Measurements from ENCODE around the gene LDB2.

LDB2 gene

GRCh38 chr4:16606691-16607090 lies 291.8 kb downstream of the LDB2 start:
- Histone ChIP-seq H3K4me2 (ENCODE audit: low read length) (no peak overlapping the region), H3K4me3 (ENCODE audit: low read depth, low read length, poor library complexity, severe bottlenecking) (no peak overlapping the region), H2AFZ (ENCODE audit: low read length) (no peak overlapping the region), H3K79me2 (ENCODE audit: insufficient read depth, low read length) (no peaks in the 10 kb centered on the region), H3K9me3 (ENCODE audit: low read length) (no peaks in the 10 kb centered on the region), H3F3A (ENCODE audit: insufficient read depth, low read length) (no peaks in the 10 kb centered on the region), H3K9ac (ENCODE audit: low read length) (no peak overlapping the region), H3K36me3 (ENCODE audit: insufficient read depth, low read length) (no peaks in the 10 kb centered on the region), H3K4me1 (ENCODE audit: insufficient read depth, low read length, severe bottlenecking) (no peaks in the 10 kb centered on the region), H3K27ac (ENCODE audit: low read depth, low read length, poor library complexity, severe bottlenecking) (no peak overlapping the region), H4K20me1 (ENCODE audit: insufficient read depth, low read length) (no peaks in the 10 kb centered on the region), H3K9me2 (ENCODE audit: low read depth, low read length) (no peaks in the 10 kb centered on the region), H3K27me3 (ENCODE audit: insufficient read depth, low read length) (no peaks in the 10 kb centered on the region)
- TF ChIP-seq CTCF (IDR thresholded peaks at IDR 0.05; ENCODE audit: low read length) (no peak), EZH2 (IDR thresholded peaks at IDR 0.05; ENCODE audit: borderline replicate concordance, low read length) (no peak)

GRCh38 chr4:16603178-16603577 lies 295.3 kb downstream of the LDB2 start:
- TF ChIP-seq CTCF (IDR thresholded peaks at IDR 0.05; ENCODE audit: low read length) (no peak), EZH2 (IDR thresholded peaks at IDR 0.05; ENCODE audit: borderline replicate concordance, low read length) (no peak)
- no peak overlapping the region for H3K4me3 ChIP-seq (ENCODE audit: low read depth, low read length, poor library complexity, severe bottlenecking)

GRCh38 chr4:16598597-16599206 lies 299.7 kb downstream of the LDB2 start:
- Histone ChIP-seq H3K9me2 (ENCODE audit: low read depth, low read length) (no peaks in the 10 kb centered on the region), H3K4me1 (ENCODE audit: insufficient read depth, low read length, severe bottlenecking) (no peaks in the 10 kb centered on the region), H3F3A (ENCODE audit: insufficient read depth, low read length) (no peaks in the 10 kb centered on the region), H3K79me2 (ENCODE audit: insufficient read depth, low read length) (no peaks in the 10 kb centered on the region), H3K4me2 (ENCODE audit: low read length) (no peak overlapping the region), H3K27me3 (ENCODE audit: insufficient read depth, low read length) (no peaks in the 10 kb centered on the region), H2AFZ (ENCODE audit: low read length) (no peak overlapping the region), H3K9me3 (ENCODE audit: low read length) (no peaks in the 10 kb centered on the region), H3K4me3 (ENCODE audit: low read depth, low read length, poor library complexity, severe bottlenecking) (no peak overlapping the region), H4K20me1 (ENCODE audit: insufficient read depth, low read length) (no peaks in the 10 kb centered on the region), H3K27ac (ENCODE audit: low read depth, low read length, poor library complexity, severe bottlenecking) (no peak overlapping the region), H3K36me3 (ENCODE audit: insufficient read depth, low read length) (no peaks in the 10 kb centered on the region), H3K9ac (ENCODE audit: low read length) (no peak overlapping the region)
- no peak for TF ChIP-seq CTCF (IDR thresholded peaks at IDR 0.05; ENCODE audit: low read length)
- TF ChIP-seq EZH2 (IDR thresholded peaks at IDR 0.05; ENCODE audit: borderline replicate concordance, low read length) = no peak

More at GRCh38 chr4:16603178-16603577, 295.3 kb downstream of the LDB2 start:
- no peak overlapping the region for H3K9ac ChIP-seq (ENCODE audit: low read length)
- H3K4me2 ChIP-seq (ENCODE audit: low read length) = no peak overlapping the region
- no peaks in the 10 kb centered on the region for H3K36me3 ChIP-seq (ENCODE audit: insufficient read depth, low read length)
- H2AFZ ChIP-seq (ENCODE audit: low read length) = no peak overlapping the region
- no peaks in the 10 kb centered on the region for H3K4me1 ChIP-seq (ENCODE audit: insufficient read depth, low read length, severe bottlenecking)
- H3K27ac ChIP-seq (ENCODE audit: low read depth, low read length, poor library complexity, severe bottlenecking) = no peak overlapping the region
- no peaks in the 10 kb centered on the region for H4K20me1 ChIP-seq (ENCODE audit: insufficient read depth, low read length)
- no peaks in the 10 kb centered on the region for H3F3A ChIP-seq (ENCODE audit: insufficient read depth, low read length)
- no peaks in the 10 kb centered on the region for H3K79me2 ChIP-seq (ENCODE audit: insufficient read depth, low read length)
- no peaks in the 10 kb centered on the region for H3K9me2 ChIP-seq (ENCODE audit: low read depth, low read length)
- H3K9me3 ChIP-seq (ENCODE audit: low read length) = no peaks in the 10 kb centered on the region
- H3K27me3 ChIP-seq (ENCODE audit: insufficient read depth, low read length) = no peaks in the 10 kb centered on the region

All from OCI-LY1 (cell line).